GM23338 (cell line): Measurements from ENCODE around the gene TMEM63B. TPM values are rescaled to one million over a fixed set of nuclear protein-coding genes. Genes with fewer than 3 reads are reported as not detected.

ENCODE experiments used
- ATAC-seq: fragments of 200-7000 bp; cut with Tn5 transposase; 3 replicates; pipeline ENCODE4 v1.9.1; 2020
- DNase-seq: peaks from one replicate; pipeline ENCODE4 v3.0.0-alpha.2; 2015; ENCODE audit warnings: low spot score
- H2AFZ ChIP-seq: fragments of 200-600 bp; sonication (generic); 2 replicates; pipeline ENCODE4 v1.8.0; 2016; ENCODE audit warnings: antibody characterized with exemption, mild to moderate bottlenecking, moderate library complexity
- H3F3A ChIP-seq: fragments of 200-600 bp; sonication (generic); replicated peaks from 2 replicates; pipeline ENCODE4 v1.8.0; 2017; ENCODE audit warnings: antibody characterized with exemption, mixed run types, low read depth
- H3K27ac ChIP-seq: fragments of 200-600 bp; sonication (generic); 2 replicates; pipeline ENCODE4 v1.6.1; 2016; ENCODE audit warnings: low read depth
- H3K27me3 ChIP-seq: fragments of 200-600 bp; sonication (generic); 2 replicates; pipeline ENCODE4 v1.8.0; 2016; ENCODE audit warnings: mild to moderate bottlenecking, mixed run types, moderate library complexity; ENCODE audit not compliant: insufficient read depth
- H3K36me3 ChIP-seq: fragments of 200-600 bp; sonication (generic); 2 replicates; pipeline ENCODE4 v1.8.0; 2016; ENCODE audit warnings: mild to moderate bottlenecking; ENCODE audit not compliant: insufficient read depth
- H3K4me1 ChIP-seq: fragments of 200-600 bp; sonication (generic); 2 replicates; pipeline ENCODE4 v1.8.0; 2016; ENCODE audit warnings: mild to moderate bottlenecking, moderate library complexity; ENCODE audit not compliant: insufficient read depth
- H3K4me2 ChIP-seq: fragments of 200-600 bp; sonication (generic); 2 replicates; pipeline ENCODE4 v1.7.1; 2017; ENCODE audit warnings: mixed run types
- H3K4me3 ChIP-seq: fragments of 200-600 bp; sonication (generic); 2 replicates; pipeline ENCODE4 v1.6.1; 2016; ENCODE audit warnings: mixed run types
- H3K79me2 ChIP-seq: fragments of 200-600 bp; sonication (generic); replicated peaks from 2 replicates; pipeline ENCODE4 v1.8.0; 2017; ENCODE audit warnings: mild to moderate bottlenecking; ENCODE audit not compliant: insufficient read depth
- H3K9me2 ChIP-seq: fragments of 200-600 bp; sonication (generic); 2 replicates; pipeline ENCODE4 v1.8.0; 2017; ENCODE audit not compliant: insufficient read depth
- H4K20me1 ChIP-seq: fragments of 200-600 bp; sonication (generic); replicated peaks from 2 replicates; pipeline ENCODE4 v1.8.0; 2017; ENCODE audit warnings: mild to moderate bottlenecking; ENCODE audit not compliant: insufficient read depth
- H3K27ac Mint-ChIP-seq: 2 replicates; pipeline ENCODE4 v1.8.0; 2020; ENCODE audit warnings: inconsistent platforms, mild to moderate bottlenecking, moderate library complexity, mixed read lengths
- H3K27me3 Mint-ChIP-seq: 3 replicates; pipeline ENCODE4 v1.8.0; 2022; ENCODE audit warnings: low read depth, mild to moderate bottlenecking, moderate library complexity, mixed read lengths, inconsistent platforms; ENCODE audit not compliant: insufficient read depth, poor library complexity
- H3K36me3 Mint-ChIP-seq: 3 replicates; pipeline ENCODE4 v1.8.0; 2021; ENCODE audit warnings: low read depth, mild to moderate bottlenecking, inconsistent platforms, moderate library complexity, mixed read lengths
- H3K4me1 Mint-ChIP-seq: 3 replicates; pipeline ENCODE4 v1.8.0; 2020; ENCODE audit warnings: mild to moderate bottlenecking, inconsistent platforms, mixed read lengths
- H3K4me3 Mint-ChIP-seq: 3 replicates; pipeline ENCODE4 v1.8.0; 2021; ENCODE audit warnings: moderate library complexity, mild to moderate bottlenecking, inconsistent platforms, mixed read lengths
- H3K9me3 Mint-ChIP-seq: 3 replicates; pipeline ENCODE4 v1.8.0; 2020; ENCODE audit warnings: moderate library complexity, mild to moderate bottlenecking, inconsistent platforms, mixed read lengths
- CREB1 ChIP-seq: fragments of 250-450 bp; sonication (Bioruptor Pico); IDR thresholded peaks from 2 replicates; pipeline ENCODE4 v1.5.0; 2020; ENCODE audit warnings: low read depth, mild to moderate bottlenecking, moderate library complexity
- CTCF ChIP-seq, 2 experiments: fragments of 200-600 bp in 1 of 2; sonication (generic) in 1 of 2; conservative IDR thresholded peaks; 2 replicates each; pipeline versions ENCODE4 v1.5.1 to v1.6.1; 2016 to 2017; ENCODE audit warnings: antibody characterized with exemption in 2 of 2, low read depth in 2 of 2, mild to moderate bottlenecking in 2 of 2, moderate library complexity in 1 of 2
- EZH2 ChIP-seq: fragments of 200-600 bp; sonication (generic); IDR thresholded peaks from one replicate; pipeline ENCODE4 v1.8.0; 2017; ENCODE audit warnings: antibody characterized with exemption, mild to moderate bottlenecking, low read depth; ENCODE audit not compliant: unreplicated experiment
- EZH2phosphoT487 ChIP-seq: fragments of 200-600 bp; sonication (generic); IDR thresholded peaks from one replicate; pipeline ENCODE4 v1.8.1; 2018; ENCODE audit warnings: antibody characterized with exemption; ENCODE audit not compliant: unreplicated experiment
- JUNB ChIP-seq: IDR thresholded peaks from one replicate; pipeline ENCODE4 v1.6.1; 2016; ENCODE audit warnings: antibody characterized with exemption; ENCODE audit not compliant: unreplicated experiment
- NANOG ChIP-seq: IDR thresholded peaks from 2 replicates; pipeline ENCODE4 v1.6.1; 2016; ENCODE audit warnings: antibody characterized with exemption, borderline replicate concordance
- POLR2AphosphoS5 ChIP-seq: IDR thresholded peaks from 2 replicates; pipeline ENCODE4 v1.6.1; 2016; ENCODE audit warnings: antibody characterized with exemption, low read depth
- REST ChIP-seq: IDR thresholded peaks from one replicate; pipeline ENCODE4 v1.6.1; 2018; ENCODE audit warnings: antibody characterized with exemption; ENCODE audit not compliant: unreplicated experiment
- STAT1 ChIP-seq: IDR thresholded peaks from one replicate; pipeline ENCODE4 v1.6.1; 2016; ENCODE audit warnings: antibody characterized with exemption; ENCODE audit not compliant: unreplicated experiment
- ZNF114 ChIP-seq: fragments of 250-450 bp; sonication (Bioruptor Pico); IDR thresholded peaks from 2 replicates; pipeline ENCODE4 v1.5.0; 2020; ENCODE audit warnings: mild to moderate bottlenecking, moderate library complexity
- ZNF331 ChIP-seq: fragments of 250-450 bp; sonication (Bioruptor Pico); IDR thresholded peaks from 2 replicates; pipeline ENCODE4 v1.5.0; 2020; ENCODE audit warnings: low read depth, mild to moderate bottlenecking, moderate library complexity
- polyA plus RNA-seq: library from polyadenylated mRNA; unstranded; fragments of >200 nt; fragmentation: Nextera tagmentation; extraction: Ambion mirVana; gene quantifications from 2 replicates; pipeline ENCODE4 v1.2.1, GENCODE V29; 2016
- total RNA-seq: library from RNA; depleted of rRNA; stranded (reverse); fragments of >200 nt; shearing (Covaris generic); gene quantifications from 2 replicates; pipeline ENCODE4 v1.2.3, GENCODE V29; 2014
- TF ChIP-seq, protein P1 (sequence below): IDR thresholded peaks from 2 replicates; pipeline ENCODE4 v1.6.1; 2016; ENCODE audit warnings: antibody characterized with exemption
- TF ChIP-seq, protein P2 (sequence below): fragments of 250-450 bp; sonication (Bioruptor Pico); IDR thresholded peaks from 2 replicates; pipeline ENCODE4 v1.5.0; 2020; ENCODE audit warnings: mild to moderate bottlenecking, moderate library complexity

The TMEM63B gene
- total and polyA plus RNA-seq, 2 experiments from 2014 or later: 10.1 to 36.0 TPM

GRCh38 chr6:44090465-44090864, 36.9 kb upstream of the TMEM63B start:
- no peaks in the 10 kb centered on the region for H3K36me3 ChIP-seq
- DNase-seq: no peak
- H3K4me3 ChIP-seq: no peak overlapping the region
- H3K4me1 ChIP-seq: no peaks in the 10 kb centered on the region
- Mint-ChIP-seq H3K27ac (no peak overlapping the region), H3K9me3 (no peaks in the 10 kb centered on the region; the same call in 1 of the 3 replicates), H3K4me3 (no peak overlapping the region), H3K4me1 (no peaks in the 10 kb centered on the region; the same call in 2 of the 3 replicates), H3K36me3 (peaks cover 4% of the 10 kb centered on the region; the same call in 1 of the 3 replicates), H3K27me3 (peaks cover 8% of the 10 kb centered on the region)
- no peak for TF ChIP-seq POLR2AphosphoS5
- no peak for TF ChIP-seq STAT1
- no peak for TF ChIP-seq EZH2phosphoT487
- no peak for TF ChIP-seq JUNB
- no peak for TF ChIP-seq ZNF331
- no peak for TF ChIP-seq REST
- TF ChIP-seq, protein P1, sequence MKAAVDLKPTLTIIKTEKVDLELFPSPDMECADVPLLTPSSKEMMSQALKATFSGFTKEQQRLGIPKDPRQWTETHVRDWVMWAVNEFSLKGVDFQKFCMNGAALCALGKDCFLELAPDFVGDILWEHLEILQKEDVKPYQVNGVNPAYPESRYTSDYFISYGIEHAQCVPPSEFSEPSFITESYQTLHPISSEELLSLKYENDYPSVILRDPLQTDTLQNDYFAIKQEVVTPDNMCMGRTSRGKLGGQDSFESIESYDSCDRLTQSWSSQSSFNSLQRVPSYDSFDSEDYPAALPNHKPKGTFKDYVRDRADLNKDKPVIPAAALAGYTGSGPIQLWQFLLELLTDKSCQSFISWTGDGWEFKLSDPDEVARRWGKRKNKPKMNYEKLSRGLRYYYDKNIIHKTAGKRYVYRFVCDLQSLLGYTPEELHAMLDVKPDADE: no peak
- TF ChIP-seq NANOG: no peak
- TF ChIP-seq, protein P2, sequence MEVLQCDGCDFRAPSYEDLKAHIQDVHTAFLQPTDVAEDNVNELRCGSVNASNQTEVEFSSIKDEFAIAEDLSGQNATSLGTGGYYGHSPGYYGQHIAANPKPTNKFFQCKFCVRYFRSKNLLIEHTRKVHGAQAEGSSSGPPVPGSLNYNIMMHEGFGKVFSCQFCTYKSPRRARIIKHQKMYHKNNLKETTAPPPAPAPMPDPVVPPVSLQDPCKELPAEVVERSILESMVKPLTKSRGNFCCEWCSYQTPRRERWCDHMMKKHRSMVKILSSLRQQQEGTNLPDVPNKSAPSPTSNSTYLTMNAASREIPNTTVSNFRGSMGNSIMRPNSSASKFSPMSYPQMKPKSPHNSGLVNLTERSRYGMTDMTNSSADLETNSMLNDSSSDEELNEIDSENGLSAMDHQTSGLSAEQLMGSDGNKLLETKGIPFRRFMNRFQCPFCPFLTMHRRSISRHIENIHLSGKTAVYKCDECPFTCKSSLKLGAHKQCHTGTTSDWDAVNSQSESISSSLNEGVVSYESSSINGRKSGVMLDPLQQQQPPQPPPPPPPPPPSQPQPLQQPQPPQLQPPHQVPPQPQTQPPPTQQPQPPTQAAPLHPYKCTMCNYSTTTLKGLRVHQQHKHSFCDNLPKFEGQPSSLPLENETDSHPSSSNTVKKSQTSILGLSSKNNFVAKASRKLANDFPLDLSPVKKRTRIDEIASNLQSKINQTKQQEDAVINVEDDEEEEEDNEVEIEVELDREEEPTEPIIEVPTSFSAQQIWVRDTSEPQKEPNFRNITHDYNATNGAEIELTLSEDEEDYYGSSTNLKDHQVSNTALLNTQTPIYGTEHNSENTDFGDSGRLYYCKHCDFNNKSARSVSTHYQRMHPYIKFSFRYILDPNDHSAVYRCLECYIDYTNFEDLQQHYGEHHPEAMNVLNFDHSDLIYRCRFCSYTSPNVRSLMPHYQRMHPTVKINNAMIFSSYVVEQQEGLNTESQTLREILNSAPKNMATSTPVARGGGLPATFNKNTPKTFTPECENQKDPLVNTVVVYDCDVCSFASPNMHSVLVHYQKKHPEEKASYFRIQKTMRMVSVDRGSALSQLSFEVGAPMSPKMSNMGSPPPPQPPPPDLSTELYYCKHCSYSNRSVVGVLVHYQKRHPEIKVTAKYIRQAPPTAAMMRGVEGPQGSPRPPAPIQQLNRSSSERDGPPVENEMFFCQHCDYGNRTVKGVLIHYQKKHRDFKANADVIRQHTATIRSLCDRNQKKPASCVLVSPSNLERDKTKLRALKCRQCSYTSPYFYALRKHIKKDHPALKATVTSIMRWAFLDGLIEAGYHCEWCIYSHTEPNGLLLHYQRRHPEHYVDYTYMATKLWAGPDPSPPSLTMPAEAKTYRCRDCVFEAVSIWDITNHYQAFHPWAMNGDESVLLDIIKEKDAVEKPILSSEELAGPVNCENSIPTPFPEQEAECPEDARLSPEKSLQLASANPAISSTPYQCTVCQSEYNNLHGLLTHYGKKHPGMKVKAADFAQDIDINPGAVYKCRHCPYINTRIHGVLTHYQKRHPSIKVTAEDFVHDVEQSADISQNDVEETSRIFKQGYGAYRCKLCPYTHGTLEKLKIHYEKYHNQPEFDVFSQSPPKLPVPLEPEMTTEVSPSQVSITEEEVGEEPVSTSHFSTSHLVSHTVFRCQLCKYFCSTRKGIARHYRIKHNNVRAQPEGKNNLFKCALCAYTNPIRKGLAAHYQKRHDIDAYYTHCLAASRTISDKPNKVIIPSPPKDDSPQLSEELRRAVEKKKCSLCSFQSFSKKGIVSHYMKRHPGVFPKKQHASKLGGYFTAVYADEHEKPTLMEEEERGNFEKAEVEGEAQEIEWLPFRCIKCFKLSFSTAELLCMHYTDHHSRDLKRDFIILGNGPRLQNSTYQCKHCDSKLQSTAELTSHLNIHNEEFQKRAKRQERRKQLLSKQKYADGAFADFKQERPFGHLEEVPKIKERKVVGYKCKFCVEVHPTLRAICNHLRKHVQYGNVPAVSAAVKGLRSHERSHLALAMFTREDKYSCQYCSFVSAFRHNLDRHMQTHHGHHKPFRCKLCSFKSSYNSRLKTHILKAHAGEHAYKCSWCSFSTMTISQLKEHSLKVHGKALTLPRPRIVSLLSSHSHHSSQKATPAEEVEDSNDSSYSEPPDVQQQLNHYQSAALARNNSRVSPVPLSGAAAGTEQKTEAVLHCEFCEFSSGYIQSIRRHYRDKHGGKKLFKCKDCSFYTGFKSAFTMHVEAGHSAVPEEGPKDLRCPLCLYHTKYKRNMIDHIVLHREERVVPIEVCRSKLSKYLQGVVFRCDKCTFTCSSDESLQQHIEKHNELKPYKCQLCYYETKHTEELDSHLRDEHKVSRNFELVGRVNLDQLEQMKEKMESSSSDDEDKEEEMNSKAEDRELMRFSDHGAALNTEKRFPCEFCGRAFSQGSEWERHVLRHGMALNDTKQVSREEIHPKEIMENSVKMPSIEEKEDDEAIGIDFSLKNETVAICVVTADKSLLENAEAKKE: no peak
- TF ChIP-seq EZH2: no peak
- no peak for TF ChIP-seq ZNF114 (CRISPR knock-in tag)
- no peak for TF ChIP-seq CREB1 (CRISPR knock-in tag)
- TF ChIP-seq CTCF (conservative IDR thresholded peaks at IDR 0.05; ENCODE audit: low read depth in 2 of 2): no peak
- no peak overlapping the region for H2AFZ ChIP-seq
- no peak overlapping the region for H3K4me2 ChIP-seq
- no peak for ATAC-seq
- no peaks in the 10 kb centered on the region for H3K79me2 ChIP-seq
- no peaks in the 10 kb centered on the region for H3F3A ChIP-seq
- no peak overlapping the region for H3K27ac ChIP-seq
- H3K9me2 ChIP-seq: no peaks in the 10 kb centered on the region
- no peaks in the 10 kb centered on the region for H3K27me3 ChIP-seq
- no peaks in the 10 kb centered on the region for H4K20me1 ChIP-seq
